ENCODE data around the gene MKS1. TPM values are rescaled to one million over a fixed set of nuclear protein-coding genes. Genes with fewer than 3 reads are reported as not detected.

Gene MKS1
- total RNA-seq, 1 experiment from 2014 or later: 12.1 TPM

- ATAC-seq (0 out of 2 replicates have a peak, but pooled peaks have one; percentile 38), DNase-seq (ENCODE audit: low read depth, low spot score) (no peak)
- H3K27ac ChIP-seq (ENCODE audit: low read length): no peak overlapping the region
- ChIA-PET CTCF (no interaction called here), POLR2A (no interaction called here)
- no peaks in the 10 kb centered on the region for H3K9me3 ChIP-seq (ENCODE audit: control insufficient read depth, insufficient read depth, low read depth, low read length)
- no peaks in the 10 kb centered on the region for H3K36me3 ChIP-seq (ENCODE audit: control insufficient read depth, insufficient read depth, low read length)
- H3K4me1 ChIP-seq (ENCODE audit: control insufficient read depth, insufficient read depth, low read length): no peaks in the 10 kb centered on the region
- in situ Hi-C loops (cut with HindIII; ENCODE audit: low pct_unique_long_range_greater_than_20kb, low sequenced_read_pairs): no loop called here
- no TSS peak for BruUV-seq (replicated peaks)
- no peak overlapping the region for H3K4me3 ChIP-seq (ENCODE audit: low read depth in 2 of 2, low read length in 2 of 2)
- intact Hi-C loops (cut with micrococcal nuclease; ENCODE audit: unreplicated experiment): no loop called here
- TF ChIP-seq POLR2AphosphoS5 (IDR thresholded peaks at IDR 0.05; ENCODE audit: low read depth, low read length) (no peak), CTCF (IDR thresholded peaks at IDR 0.05) (no peak), TCF7L2 (IDR thresholded peaks at IDR 0.05; ENCODE audit: low read depth, low read length) (no peak), REST (IDR thresholded peaks at IDR 0.05; ENCODE audit: insufficient read depth in 1 of 2, low read depth in 2 of 2, low read length in 1 of 2) (no peak), SIN3A (IDR thresholded peaks at IDR 0.05; ENCODE audit: borderline replicate concordance, insufficient read depth, low read depth, low read length) (no peak)
- H3K27me3 ChIP-seq (ENCODE audit: control insufficient read depth, insufficient read depth, low read length): no peaks in the 10 kb centered on the region
Observed at GRCh38 chr17:58204796-58205195, 14.3 kb downstream of the MKS1 start.

DNA sequence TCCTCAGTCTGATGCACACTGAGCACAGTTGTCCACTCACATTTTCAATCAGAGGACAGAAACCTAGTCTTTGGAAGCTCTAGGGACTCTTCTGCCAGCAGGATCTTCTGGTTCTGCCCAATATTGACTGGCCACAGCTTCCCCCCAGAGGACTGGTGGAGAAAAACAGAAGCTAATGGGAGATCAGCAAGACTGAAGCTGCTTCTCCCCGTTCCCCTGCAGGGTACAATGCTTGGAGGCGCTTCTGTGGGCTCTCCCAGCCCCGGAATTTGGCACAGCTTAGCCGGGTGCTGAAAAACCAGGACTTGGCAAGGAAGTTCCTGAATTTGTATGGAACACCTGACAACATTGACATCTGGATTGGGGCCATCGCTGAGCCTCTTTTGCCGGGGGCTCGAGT is 16.2 kb downstream of the MKS1 start:
- Histone ChIP-seq H3K36me3 (ENCODE audit: control insufficient read depth, insufficient read depth, low read length) (no peaks in the 10 kb centered on the region), H3K27me3 (ENCODE audit: control insufficient read depth, insufficient read depth, low read length) (no peaks in the 10 kb centered on the region), H3K27ac (ENCODE audit: low read length) (no peak overlapping the region), H3K9me3 (ENCODE audit: control insufficient read depth, insufficient read depth, low read depth, low read length) (no peaks in the 10 kb centered on the region), H3K4me3 (ENCODE audit: low read depth in 2 of 2, low read length in 2 of 2) (no peak overlapping the region), H3K4me1 (ENCODE audit: control insufficient read depth, insufficient read depth, low read length) (no peaks in the 10 kb centered on the region)
- BruUV-seq (replicated peaks): no TSS peak
- POLR2A ChIA-PET: no interaction called here
- DNase-seq (ENCODE audit: low read depth, low spot score) (no peak), ATAC-seq (no peak)
- no peak for TF ChIP-seq CTCF (IDR thresholded peaks at IDR 0.05)
- no peak for TF ChIP-seq POLR2AphosphoS5 (IDR thresholded peaks at IDR 0.05; ENCODE audit: low read depth, low read length)
- no peak for TF ChIP-seq TCF7L2 (IDR thresholded peaks at IDR 0.05; ENCODE audit: low read depth, low read length)
- no peak for TF ChIP-seq SIN3A (IDR thresholded peaks at IDR 0.05; ENCODE audit: borderline replicate concordance, insufficient read depth, low read depth, low read length)
- no peak for TF ChIP-seq REST (IDR thresholded peaks at IDR 0.05; ENCODE audit: insufficient read depth in 1 of 2, low read depth in 2 of 2, low read length in 1 of 2)
- CTCF ChIA-PET: no interaction called here
- in situ Hi-C loops (cut with HindIII; ENCODE audit: low pct_unique_long_range_greater_than_20kb, low sequenced_read_pairs): no loop called here
- intact Hi-C loops (cut with micrococcal nuclease; ENCODE audit: unreplicated experiment): no loop called here
